GM19372 (cell line): ENCODE data around the gene SLC6A6.

Experiments
- ATAC-seq: cut with Tn5 transposase; IDR thresholded peaks from one replicate; pipeline ENCODE4 v1.9.1; 2021; ENCODE audit warnings: mild to moderate bottlenecking, low read depth, moderate library complexity; ENCODE audit not compliant: unreplicated experiment

SLC6A6 gene

DNA sequence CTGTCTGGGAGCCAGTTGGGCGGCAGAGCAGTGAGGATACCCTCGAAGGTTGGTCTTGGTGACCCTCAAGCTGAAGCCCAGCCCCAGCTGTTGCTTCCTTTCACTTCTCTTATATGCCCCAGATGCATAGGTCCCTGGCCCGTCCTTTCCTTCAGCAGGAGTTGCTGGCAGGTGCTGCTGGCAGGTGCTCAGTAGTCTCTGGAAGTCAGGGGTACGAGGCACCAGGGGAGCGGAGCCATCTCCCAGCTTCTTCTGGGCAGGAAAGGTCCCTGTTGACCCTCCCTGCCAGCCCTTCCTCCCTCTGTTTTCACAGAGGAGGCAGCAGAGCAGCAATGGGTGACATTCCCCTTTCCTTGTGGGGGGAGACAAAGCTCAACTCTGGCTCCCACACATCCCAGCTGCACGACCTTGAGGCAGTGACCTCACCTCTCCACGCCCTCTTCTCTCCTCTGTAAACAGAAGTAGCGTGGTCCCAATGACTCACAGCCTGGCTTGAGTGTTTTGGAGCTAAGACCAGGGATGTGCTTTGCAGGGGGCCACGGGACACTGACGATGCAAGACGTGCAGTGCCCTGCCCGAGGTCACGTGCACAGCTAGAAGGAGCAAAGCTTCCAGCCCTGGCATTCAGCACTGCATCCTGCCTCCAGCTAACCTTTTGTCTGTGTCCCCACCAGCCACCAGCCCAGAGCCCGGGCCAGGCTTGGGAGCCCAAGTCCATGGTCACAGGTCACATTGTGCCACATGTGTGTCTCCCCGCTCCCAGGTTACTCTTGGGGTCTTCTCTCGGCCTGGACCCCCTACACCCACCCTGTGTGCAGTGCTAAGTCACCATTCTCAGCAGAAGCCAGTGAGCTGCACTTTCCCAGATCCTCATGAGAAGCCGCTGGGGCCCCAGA, 49.7 kb downstream of the SLC6A6 start:
- no peak for ATAC-seq

DNA sequence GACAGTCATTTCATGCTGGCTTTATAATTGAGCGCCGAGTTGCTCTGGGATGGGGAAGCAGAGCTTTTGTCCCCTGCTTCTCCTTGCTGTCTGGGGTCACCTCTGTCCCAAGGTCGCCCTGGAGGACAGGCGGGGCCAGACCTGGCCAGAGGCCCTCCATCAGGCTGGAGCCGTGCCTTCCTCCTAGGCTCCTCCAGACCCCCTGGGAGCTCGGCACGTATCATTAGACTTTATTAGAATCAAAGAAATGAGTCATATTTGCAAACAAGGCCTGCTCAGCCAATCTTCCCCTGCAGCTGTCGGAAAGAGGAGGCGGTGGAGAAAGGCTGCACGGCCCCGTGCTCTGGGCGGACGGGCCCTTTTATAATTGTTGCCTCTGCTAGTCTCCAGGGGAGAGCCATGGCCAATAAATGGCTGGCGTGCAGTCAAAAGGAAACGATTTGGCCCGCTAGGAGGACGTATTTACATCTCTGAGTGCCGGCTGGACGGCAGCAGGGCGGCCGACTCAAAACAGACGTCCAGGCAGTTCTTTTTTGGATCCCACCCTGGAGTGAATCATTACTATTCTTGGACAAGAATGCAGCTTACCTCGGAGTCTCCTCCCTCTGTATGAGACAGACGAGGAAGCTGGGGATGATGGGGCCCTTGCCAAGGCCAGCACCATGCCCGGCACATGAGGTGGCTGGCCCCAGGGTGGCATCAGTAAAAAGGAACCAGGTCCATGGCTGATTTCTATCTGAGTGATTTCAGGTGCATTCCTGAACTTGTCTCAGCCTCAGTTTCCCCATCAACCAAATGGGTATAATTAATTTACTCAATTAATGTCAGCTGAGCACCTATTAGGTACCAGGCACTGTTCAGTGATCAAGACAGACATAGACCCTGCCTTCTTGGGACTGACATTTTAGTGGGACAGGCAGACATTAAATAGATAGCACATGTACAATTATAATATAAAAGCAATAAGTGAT, 50.6 kb downstream of the SLC6A6 start:
- ATAC-seq = no peak

DNA sequence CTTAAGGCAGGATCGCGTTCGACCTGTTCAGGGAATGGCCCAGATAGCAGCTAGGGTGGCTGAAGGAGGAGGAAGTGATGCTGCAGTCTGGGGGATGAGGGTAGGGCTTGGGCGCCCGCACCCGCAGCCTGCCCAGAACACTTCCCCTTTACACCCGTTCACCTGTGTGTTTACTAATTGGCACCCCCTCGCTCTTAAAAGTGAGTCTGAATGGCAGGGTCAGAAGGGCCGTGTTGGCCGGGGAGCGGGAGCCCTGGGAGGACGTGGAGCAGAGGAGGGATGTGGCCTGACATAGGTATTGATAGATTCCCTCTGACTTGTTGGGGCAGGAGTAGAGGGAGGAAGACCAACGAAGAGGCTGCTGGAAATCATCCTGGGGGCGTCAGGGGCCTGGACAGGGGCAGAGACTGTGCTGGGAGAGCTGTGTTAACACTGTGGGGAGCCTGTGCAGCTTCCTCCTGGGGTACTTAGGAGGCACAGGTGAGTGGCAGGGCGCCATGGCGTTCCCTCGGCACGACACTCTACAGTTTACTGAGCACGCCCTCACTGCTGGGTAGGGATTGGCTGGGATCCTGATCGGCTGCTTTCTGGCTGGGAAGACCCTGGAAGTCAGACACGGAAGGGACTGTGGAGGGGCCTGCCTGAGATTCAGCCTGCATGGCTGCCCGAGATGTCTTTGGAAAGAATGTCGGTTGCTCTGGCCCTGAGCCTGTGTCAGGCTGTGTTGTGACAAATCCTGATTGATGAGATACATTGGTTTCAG, 51.7 kb downstream of the SLC6A6 start:
- ATAC-seq = no peak

DNA sequence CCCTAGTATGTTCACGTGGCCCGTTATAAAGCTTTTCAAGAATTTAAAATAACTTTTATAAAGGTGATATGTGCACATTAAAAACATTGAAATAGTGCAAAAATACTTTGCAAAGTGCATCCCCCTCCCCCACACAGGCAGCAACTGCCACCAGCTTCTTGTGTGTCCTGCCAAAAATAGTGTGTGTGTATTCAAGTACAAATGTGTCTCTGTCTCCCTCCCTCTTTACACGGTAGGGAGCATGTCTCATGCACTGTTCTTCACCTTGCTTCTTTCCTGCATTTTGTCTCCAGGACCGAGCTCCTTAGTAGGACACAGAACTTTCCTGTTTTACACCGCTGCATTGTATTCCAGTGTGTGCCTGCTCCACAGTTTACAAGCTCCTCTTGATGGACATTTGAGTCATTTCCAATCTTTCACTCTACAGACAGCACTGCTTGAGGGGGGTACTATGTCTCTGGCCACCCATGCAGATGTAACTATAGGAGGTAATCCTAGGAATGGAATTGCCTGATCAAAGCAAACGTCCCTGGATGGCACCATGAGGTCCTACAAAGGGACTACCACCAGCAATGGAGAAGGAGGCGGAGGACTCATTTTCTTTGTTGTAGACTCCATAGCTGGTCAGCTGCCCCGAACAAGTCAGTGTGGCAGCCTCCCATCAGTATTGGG, 52.4 kb downstream of the SLC6A6 start:
- ATAC-seq = no peak

DNA sequence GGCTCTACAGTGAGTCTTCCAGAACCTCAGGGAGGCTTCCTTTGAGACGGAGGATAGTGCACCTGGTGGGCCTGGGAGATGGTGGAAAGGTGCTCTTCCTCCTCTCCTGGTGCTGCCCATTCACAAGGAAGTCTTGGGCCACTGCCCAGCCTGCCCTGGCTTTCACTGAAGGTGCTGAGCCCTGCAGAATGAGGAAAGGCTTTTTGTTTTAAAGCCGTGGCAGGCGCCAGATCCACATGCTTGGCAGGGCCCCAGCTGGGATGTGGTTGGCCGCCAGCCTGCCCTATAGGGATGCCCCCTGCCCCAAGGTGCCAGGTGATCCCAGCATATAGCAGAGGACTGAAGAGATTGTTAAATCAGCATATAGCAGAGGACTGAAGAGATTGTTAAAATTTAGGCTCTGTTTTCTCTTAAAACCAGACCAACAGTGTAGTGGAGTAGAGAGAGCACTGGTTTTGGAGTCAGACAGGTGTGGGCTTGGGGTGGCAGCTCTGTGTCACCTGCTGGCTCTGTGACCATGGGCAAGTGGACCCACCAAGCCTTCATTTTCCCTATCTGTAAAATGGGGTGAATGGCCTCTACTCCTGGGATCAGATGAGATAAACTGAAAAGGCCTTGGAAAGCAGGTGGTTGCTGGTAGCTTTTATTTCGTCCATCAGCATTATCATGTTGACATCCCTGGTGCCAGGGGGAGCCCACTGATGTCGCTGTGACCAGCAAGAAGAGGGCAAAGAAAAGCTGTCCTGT, 53.3 kb downstream of the SLC6A6 start:
- no peak for ATAC-seq

DNA sequence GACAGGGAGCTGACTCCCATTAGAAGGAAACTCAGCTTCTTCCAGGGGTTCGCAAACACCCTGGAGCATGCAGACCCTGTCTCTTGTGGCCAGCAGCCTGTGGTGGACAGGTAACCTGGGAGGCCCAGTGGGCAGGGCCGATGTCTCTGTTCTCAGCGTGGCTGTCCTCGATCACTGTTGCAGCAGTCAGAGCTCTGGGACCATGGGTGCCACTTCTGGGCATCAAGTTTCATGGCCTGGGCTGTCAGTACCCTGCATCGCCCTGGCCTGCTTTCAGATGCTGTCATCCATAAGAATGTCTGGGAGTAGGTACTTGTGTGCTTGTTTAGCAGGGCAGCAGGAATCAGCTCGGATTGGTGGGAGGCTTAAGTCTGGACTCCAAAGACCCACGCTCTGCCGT, 54.4 kb downstream of the SLC6A6 start:
- ATAC-seq = no peak

DNA sequence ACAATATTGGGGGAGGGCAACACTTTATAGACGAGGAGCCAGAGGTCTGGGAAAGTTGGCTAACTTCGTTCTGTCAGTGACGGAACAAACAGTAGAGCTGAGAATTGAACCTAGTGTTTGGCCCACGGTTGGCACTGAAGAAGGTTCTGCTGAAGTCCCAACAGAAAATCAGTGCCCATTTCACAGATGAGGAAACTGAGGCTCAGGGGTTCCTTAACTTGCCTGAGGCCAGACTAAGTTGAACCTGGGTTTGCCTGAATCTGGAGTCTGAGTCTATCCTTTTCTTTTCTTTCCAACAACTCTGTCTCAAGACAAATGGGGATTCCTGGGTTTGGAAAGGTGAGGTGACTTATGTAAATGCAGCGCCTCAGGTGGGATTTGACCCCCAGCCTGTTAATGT, 55.1 kb downstream of the SLC6A6 start:
- no peak for ATAC-seq

DNA sequence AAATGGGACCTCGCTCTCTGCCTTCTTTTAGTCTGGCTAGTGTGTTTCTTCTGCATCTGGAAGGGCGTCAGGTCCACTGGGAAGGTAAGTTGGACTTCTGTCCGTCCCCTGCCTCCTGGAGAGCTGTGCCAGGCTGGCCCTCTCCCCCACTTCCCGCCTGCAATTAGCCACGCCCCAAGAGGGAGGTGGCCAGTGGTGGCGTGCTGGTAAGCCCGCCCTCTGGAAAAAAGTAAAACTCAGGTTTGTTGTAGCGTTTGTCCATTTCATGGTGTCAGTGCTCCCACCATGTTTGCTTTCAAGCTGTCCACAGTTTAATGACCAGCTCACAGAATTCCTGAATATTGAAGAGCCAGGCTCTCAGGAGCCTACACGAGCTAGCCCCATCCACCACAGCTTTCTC, 55.6 kb downstream of the SLC6A6 start:
- ATAC-seq = no peak

DNA sequence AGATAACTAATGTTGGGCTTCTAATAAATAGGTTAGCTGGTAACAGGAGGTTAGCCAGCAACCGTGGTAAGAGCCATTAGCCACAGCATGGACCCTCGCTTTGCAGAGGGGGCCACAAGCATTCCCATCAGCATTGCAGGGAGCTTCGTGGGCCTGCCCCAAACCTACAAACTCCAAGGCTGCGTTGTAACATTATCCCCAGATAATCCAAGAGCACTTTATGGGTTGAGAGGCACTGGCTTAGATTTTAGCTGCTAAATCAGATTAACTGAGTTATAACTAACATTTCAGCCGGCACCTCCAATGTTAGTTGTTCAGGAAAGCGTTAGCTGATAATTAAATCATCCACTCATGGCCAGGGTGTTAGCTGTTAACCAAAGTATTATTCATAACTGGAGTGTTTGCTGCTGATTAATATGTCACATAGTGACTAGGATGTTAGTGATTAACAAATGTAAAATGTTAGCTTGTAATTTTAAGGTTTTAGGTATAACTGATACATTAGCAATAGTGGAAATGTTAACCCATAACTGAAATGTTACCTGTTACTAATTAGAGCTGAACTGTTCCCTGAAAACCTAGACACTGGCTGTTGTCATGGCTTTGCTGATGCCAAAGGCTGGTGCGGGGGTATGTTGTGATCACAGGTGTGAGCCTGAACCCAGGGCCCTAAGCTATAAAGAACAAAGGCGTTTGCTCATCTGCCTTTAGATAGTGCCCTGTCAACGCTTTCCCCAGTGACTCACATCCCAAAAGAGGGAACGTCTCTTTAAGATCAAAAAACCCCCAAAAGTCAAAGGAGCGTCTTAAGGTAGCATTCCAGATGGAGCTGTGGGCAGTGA, 56.2 kb downstream of the SLC6A6 start:
- ATAC-seq = no peak

DNA sequence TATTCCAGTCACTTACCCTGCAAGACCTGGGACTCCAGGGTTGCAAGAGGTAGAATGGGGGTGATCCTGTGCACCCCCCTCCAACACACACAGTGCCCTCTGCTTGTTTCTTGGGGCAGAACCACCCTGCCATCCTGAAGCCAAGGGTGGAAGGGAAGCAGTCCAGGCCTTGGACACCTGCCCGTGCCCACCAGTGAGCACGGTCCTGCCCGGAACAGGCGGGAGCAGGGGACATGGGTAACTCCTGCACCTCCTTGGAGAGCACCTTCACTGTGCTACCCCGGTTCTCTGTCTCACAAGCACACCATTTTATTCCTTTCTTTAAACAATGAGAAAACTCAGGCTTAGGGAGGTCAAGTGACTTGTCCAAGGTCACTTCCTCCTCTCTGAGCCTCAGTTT, 57.0 kb downstream of the SLC6A6 start:
- no peak for ATAC-seq

DNA sequence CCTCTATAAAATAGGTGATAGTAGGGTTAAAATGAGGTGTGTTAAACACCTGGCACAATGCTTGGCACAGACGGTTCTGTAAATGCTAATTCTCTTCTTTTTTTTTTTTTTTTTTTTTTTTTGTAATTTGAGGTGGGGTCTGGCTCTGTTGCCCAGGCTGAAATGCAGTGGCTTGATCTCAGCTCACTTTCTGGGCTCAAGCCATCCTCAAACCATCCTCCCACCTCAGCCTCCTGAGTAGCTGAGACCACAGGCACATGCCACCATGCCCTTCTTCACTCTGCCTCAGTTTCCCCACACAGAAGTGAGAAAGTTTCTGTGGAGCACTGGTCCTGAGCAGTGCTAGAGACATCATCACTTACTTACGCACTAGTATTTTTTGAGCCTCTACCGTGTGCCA, 57.4 kb downstream of the SLC6A6 start:
- ATAC-seq = no peak

DNA sequence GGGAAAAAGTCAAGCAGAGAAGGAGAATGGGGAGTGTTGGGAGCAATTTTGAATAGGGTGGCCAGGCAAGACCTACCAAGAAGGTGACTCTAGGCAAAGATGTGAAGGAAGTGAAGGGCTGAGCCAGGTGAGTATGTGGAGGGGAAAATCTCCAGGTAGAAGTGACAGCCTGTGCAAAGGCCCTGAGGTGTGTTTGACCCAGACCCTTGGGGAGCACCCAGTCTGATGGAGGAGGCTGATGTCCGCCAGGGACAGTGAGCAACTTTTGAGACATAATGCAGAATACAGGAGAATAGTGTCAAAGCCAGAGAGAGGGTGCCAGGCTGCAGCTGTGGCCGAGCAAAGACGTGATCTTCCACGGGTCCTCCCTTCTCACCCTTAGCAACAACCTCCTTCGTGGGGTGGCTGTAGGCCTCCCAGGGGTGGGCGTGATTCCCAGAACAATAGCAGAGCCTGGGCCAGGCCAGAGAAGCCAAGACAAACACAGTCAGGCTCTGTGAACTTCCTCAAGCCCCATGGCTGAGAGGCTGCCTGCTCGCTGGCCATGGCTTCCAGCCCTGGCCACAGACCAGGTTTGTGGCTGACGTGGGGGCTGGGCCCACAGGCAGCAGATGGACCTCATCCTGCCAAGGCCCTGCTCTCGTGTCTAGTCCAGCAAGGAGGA, 58.1 kb downstream of the SLC6A6 start:
- no peak for ATAC-seq

DNA sequence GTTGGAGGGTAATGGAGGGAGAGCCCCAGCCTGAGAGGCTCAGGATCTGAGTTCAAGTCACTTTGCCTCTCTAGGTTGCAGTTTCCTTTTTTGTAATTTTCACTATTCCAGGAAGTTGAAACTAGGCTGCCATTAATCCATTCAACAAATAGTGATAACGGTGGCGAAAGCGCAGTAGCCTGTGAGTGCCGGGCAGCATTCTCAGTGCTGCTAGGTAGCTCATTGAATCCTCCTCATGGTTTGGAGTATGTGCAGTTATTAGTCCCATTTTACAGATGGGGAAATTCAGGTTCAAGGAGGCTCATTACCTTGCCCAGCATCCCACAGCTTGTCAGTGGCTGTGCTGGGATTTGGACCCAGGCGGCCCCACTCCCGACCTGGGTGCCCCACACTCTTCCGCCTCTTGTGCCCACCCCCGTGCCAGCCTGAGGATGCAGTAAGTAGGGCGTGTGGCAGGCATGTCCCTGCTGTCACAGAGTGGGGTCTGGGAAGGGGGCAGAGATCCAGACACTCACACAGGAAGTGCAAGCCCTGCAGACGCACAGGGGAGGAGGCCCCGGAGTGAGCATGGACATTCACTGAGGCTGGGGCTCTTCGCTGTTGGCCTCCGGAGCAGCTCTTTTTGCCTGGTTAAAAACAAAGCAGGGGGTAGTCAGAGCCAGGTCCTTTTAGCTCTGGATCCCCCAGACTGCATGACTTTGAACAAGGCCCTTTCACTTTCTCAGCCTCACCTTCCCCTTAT, 58.8 kb downstream of the SLC6A6 start:
- no peak for ATAC-seq

DNA sequence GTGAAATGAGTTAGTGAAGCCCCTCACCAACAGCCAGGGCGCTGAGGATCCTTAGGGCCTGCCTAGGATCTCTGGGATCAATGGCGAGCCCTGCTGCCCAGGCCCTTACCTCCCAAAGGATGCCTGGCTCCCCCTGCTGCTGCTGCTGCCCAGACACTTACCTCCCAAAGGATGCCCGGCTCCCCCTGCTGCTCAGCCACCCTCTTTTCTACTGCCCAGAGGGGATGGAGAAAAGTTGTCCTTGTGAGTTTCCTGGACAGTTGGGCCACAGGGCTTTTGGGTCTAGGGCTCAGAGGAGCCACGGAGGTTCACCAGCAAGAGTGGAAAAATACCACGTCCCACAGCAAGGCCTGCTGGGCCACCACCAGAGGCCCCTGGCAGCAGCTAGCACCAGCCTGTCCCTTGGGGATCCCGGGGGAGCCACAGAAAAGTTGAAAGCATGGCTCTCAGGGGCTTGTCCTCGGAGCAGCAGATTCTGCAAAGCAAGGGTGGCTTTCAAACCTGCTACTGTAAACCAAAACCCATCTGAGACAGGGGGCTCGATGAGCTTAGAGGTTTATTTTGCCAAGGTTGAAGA, 59.4 kb downstream of the SLC6A6 start:
- ATAC-seq = no peak

DNA sequence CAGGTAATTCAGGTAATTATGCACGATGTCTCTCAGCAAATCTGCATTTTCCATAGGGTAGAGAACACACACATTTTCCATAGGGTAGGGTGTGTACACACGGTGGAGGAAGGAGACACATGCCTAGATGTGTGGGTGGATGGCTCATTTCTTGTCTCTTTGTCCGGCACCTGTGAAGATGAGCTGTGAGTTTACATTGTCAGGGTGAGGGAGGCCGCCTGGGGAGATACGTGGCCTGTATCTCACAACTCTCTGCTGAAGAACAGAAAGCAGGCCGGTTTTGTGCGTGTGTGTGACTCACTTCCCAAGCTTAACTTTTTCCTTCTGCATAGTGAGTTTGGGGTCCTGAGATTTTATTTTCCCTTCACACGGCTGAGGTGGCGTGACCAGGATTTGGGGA, 60.3 kb downstream of the SLC6A6 start:
- no peak for ATAC-seq

DNA sequence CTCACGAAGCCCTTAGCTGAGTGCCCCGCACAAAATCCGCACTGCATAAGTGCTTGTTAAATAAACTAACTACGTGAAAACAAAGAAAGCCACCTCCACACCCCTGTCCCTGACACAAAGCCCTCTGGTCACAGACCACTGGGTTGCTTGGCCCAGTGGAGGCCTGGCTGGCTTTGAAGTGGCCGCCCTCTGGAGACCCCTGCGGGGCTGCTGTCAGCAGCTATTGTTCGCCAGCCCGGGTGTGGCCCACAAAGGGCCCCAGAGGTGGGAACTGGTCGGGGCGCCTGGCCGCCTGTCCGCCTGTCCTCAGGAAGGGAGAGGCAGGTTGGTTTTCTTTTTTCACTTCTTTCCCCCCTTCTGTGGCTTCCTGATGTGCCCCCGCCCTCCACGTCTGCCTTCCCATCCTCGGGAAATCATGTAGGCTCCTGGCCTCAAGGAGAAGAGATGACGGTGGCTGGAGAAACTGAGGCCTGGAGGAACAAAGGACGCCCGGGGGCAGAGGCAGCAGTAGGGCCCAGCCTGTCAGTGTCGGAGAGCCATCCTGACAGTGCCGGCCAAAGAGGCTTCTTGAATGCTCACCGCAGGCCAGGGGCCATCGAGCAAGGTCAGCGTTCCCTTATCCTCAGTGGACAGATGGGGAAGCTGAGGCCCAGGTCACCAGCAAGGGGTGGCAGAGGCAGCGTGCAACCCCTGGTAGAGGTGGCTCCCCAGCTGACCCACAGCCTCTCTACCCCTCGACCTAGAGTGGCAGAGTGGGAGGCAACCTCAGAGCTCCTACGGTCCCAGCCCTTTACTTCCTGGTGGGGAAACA, 61.1 kb downstream of the SLC6A6 start:
- no peak for ATAC-seq
